Hippocampal formation (tissue), 2 donors: ENCODE data around the gene ZNF652.
"Not testable (repeated sequence)": the region's sequence is repeated elsewhere in the genome, so short reads cannot be mapped to it uniquely, and the experiment has no call there.

Experiments
- DNase-seq, 2 donors: peaks; one replicate each; lab custom pipeline; 2025; lab: John Stamatoyannopoulos, UW

The ZNF652 gene

DNA sequence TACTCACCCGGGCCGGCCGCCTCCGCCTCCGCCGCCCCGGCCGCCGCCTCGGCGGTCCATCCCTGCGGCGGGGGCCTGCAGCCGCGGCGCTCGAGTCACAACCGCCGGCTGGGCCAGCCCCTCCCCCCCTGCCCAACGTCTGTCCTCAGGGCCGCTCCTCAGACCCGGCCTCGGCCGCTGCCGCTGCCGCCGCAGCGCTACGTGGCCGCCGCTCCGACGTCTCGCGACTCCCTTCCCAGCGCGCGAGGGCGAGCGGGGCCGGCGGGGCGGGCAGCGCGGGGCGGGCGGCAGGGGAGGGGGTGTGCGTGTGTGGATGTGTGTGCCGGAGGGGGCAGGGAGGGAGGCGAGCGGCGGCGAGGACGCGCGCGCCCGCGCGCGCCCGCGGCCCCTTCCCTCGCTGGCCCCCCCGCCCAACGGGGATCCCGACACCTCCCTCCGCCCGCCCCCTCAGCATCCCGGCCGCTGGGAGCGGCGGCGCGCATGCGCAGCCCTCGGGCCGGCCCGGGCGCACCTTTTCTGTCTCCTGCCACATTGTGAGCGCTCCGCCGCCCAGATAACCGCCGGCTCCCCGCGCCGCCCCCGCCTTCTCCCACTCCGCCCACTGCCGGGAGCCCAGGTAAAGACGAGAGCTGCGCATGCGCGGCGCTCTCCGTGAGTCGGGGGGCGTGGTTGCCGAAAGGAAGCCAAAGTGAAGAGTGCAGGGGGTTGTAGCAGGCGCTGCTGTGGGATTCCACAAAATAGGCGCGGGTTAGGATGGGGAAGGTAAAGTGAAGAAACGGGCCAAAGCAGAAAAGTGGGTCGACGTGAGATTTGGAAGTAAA lies at the start of gene ZNF652:
ZNF652 (minus strand) TSS at position 349 of the 821 bp plus-strand sequence. CDS start 44,525 bp downstream, outside the sequence.
- DNase-seq: peak; percentile 87 to 90

DNA sequence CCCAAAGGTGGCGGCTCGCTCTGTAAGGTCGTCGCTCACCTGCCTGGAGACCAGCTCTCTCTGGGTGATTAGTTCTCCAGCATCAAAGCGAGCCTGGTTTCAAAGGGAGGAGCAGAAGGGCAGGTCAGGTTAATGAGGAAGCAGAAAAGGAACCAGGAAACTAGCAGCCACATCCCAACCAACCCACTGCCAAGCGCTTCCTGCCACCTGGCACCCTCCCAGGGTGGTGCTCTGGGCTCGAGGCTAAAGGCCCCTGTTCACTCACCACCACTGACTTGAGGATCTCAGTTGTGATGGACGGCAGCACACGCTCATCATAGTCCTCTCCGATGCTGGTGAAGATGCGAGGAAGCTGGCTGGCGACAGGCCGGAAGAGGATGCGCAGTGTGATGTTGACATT lies 47.0 kb upstream of the ZNF652 start:
- DNase-seq: no peak

DNA sequence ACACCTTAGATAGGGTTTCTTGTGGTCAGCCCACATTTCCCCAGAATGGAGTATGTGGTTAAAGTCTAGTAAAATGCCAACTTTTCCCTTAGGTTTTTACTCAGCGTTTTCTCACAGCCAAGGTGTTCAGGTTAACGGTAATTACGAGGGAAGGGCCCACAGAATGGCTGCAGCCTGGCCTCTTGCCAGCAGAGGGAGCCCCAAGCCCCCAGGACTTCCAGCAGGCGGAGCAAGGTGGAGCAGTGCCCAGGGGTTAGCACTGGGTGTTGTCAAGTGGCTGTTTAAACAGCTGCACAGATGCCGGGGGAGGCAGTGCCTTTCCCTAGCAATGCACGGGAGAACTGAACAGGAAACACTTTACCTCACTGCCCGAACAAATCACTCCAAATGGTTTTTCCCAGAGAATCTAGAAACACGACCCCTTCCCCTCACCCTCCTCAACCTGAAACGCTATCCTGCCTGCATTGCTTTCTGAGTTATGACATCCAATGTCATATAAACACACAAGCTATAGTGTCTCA lies 46.0 kb upstream of the ZNF652 start:
- peak; percentile 31 to 33 for DNase-seq

DNA sequence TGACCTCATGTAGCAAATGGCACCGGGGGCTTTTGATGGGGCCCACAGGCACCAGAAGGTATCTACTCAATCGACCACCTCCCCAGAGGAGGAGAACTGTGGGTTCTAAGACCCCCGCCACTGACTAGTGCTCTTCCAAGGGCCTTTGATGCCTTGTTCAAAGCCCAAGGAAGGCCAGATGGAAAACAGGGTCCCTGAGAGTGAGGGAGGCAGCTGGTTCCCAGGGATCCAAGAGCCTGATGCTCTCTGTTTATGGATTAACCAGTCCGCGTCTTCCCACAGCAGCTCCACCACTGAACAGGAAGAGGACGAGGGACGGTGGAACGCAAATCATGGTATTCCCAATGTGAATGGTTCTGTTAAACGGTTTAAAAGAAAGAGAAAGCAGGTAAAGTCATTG lies 45.0 kb upstream of the ZNF652 start:
- DNase-seq: no peak

DNA sequence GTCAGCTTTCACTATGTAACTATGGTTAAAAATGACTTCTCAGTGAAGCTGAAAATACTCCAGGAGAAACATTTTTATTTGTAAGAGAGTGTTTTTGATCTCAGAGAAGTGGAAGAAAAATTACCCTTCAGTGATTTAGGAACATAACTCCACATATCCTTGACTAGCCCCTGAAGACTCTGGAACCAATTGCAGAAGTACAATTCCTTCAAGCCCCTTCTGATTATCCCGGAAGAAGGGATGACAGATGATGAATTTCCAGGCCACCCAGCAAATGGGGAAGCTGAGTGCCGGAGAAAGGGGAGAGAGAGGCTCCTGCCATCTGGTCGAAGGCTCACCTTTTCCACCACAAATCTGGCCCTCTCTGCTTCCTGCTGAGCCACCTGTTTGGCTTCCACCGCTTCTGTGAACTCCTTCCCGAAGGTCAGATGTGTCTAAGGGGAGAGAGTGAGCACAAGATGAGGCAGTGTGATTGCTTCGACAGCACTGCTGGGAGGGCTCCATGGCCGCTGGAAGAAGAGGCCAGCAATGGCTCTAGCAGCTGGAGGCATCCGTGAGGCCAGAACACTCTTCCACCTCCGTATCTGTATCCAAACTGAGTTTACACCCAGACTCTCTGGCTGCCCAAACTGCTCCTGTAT lies 44.5 kb upstream of the ZNF652 start:
- DNase-seq: no peak

DNA sequence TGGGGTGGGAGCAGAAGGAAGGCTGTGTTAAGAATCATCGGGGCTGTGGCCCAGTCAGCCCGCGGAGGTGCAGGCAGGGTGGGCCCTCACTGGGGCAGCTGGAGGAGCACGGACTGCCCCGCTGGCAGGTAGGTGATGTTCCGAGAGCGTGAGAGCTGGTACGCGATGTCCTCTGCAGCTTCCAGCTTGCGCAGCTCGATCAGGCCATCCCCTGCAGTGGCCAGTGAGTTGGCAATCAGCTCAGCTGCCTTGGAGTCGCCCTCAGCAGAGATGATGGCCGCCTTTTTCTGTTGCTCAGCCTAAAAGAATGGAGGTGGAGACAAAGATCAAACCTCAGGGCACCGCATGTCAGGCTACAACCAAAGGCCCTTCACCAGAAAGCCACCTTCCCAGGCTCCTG lies 42.9 kb upstream of the ZNF652 start:
- DNase-seq: no peak

DNA sequence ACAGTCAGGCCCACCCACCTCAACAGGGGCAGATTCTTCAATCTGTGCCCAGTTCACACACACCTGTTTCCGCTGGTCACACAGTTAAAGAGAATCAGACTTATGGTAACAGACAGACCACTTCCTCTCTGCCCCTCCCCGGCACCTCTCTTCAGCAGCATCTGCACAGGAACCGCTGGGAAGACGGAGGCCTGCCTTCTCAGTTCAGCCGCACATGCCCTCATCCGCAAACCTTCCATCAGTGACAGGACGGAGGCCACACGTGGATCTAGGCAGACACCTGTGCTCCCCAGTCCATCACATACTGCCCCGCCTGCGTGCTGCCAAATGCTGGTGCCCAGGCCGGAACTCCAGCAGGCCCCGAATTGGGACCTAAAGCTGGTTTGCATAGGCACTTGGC lies 42.3 kb upstream of the ZNF652 start:
- DNase-seq: no peak

DNA sequence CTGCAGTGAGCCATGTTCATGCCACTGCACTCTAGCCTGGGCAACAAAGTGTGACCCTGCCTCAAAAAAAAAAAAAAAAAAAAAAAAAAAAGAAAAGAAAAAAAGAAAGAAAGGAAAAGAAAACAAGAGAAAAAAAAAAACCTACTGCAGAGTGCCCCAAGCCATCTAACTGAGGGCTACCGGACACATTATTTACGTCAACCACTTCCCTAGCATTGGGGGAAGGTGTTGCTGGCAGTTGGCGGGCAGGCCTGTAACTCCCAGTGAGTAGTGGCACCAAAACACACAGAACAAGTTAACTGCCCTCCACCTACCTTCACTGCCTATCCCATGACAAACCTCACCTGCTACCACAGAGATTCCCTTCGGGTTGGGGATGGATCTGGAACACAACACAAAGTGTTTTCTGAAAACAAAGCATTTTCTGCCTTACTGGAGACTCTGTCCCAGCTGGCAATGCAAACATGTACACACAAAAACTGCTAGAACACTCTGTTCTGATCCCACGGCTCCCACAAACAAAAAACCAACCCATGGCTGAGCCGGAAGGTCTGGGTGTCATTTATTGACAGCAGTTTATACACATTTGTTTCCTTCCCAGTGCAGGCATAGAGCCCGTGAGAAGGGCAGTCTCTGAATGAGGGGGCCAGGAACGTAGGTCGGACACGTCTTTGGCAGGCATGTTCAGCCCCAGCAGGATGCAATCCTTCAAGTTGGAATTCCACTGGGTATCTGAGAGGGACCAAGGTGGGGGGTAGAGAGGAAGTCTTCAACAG lies 41.7 kb upstream of the ZNF652 start:
- DNase-seq: peak; percentile 18 to 38

DNA sequence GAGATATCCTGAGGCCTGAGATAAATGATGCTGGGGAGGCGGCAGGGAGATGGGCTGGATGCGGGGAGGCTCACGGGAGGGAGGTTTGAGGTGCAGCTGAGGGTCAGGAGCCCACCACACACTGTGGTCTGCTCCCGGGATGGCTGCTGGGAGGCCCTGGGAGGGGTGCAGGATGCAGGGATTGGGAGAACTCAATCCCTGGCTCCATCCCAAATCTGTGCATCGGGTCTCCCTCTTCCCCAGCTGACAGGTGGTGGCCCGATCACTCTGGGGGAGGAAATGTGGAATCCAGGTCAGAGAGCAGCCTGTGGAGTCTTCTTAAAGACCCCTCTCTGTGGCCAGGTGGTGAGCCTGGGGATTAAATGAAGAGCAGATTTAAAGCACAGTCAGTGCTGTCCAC lies 40.7 kb upstream of the ZNF652 start:
- no peak for DNase-seq

DNA sequence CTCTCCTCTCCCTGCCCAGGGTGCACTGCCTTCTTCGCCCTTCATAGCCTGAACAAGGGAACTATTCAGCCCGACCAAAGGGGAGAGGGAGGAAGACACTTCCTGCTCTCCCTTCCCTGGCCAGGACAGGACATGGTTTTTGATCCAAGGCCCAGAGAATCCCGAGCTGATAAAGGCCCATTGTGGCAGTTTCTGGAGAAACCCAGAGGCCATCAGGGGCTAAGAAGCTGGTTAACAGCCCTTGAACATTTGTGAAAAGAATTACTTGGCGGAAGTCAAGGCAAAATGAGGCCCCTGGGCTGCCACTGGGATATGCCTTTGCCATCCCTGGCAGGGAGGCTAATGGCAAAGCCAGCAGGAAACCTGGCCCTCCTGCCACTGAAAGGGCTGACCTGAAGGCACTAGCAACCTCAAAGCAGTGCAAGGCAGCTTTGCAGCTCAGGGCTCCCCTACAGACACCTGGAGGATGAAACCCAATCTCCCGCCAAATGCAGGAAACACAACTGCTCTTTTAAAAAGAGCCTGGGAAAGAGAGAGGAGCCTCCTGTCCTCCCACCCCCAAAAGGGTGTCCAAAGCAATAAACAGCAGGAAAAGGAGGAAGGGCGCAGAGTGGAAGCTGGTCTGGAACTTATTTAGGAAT lies 40.0 kb upstream of the ZNF652 start:
- DNase-seq: peak; percentile 46 to 55

DNA sequence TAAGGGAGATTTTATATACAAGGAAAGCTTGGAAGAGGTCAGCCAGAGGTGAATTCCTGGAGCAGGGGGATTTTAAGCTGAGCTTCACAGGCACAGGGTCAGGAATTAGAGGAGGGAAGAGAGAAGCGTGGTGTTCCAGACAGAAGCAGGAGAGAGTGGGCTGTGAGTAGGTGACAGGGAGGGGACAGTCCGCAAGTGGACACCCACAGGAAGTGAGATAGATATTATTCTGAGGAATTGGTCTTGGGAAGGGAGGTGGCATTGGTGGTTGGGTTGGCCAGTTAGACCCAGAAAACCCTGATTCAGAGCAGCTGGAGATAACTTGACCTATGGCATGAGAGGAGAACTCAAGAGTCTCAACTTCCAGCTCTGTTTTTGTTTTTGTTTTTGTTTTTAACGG lies 37.9 kb upstream of the ZNF652 start:
- no peak for DNase-seq

DNA sequence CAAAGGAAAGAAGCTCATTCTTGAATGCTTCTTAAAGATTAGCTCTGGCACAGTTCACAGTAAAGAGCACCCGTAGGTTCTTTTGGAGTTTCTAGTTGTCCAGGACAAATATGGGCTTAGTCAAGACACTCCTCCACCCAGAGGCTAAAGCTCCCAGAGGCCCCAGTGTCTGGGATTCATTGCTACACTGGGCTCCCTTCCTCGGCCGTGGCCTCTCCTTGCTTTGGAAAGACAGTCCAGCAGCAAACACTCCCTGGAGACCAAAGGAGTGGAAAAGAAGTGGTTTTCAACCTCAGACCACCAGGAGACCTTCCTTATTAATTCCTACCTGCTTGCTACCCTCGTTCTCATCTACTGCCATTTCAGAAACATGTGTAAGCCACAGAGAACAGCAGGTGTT lies 35.5 kb upstream of the ZNF652 start:
- DNase-seq: no peak

DNA sequence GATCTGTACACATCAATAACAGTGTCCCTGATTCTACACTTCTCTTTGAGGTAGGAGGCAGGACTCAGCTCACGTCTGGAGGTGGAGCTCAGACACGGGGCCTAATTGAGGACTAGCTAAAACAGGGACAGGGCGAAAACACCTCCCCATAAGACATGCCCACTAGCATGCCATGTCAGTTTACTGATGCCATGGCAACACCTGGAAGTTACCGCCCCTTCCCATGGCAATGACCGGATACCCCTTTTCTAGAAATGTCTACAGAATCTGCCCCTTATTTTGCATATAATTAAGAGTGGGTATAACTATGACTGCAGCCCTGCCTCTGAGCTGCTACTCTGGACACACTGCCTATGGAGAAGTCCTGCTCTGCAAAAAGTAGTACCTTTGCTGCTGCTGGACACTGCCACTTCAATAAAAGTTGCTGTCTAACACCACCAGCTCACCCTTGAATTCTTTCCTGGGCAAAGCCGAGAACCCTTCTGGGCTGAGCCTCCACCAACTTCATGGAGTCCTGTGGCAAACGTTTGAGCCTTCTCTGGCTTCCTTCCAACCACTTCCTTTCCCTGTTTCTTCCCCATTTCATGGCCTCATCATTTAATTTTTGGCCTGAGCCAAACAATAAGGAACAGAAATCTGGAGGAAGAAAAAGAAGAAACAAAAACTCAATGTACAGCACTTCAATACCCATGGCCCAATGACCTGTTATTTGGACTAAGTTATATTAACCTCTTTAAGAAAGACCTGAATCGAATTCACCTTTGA lies 31.6 kb upstream of the ZNF652 start:
- DNase-seq: no peak

DNA sequence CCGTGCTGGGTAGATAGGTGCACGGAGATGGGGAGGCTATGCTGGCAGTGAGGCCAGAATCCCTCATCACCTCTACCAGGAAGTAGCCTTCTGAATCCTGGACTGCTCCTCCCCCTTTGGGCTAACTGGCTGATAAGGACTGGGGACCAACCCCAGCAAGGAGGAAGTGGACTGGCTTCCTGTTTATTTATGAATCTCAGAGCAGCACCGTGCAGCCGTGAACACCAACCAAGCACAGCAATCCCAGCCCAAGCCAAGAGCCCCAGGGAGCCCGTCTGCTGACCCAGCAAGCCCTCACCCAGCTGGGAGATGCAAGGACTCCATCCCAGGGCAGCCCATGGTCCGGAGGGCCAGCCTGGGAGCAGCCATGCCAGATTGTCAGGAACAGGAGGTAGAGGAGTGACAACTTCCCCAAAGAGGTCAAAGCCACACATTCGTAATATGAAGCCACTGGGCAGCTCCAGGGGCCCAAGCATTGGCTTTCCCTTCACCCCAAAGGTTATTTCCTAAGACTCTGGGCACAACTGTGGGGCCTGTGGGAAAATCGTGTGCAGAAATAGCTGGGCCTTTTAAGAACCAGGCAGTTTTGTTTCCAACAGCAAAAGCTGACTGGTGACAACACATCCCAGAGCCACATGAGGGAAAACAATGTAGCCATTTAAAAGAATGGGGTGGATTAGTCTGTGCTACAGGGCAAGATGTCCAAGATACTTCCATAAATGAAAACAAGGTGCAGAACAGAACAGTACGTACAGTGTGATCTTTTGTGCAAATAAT lies 28.7 kb upstream of the ZNF652 start:
- DNase-seq: peak; percentile 73 to 78

DNA sequence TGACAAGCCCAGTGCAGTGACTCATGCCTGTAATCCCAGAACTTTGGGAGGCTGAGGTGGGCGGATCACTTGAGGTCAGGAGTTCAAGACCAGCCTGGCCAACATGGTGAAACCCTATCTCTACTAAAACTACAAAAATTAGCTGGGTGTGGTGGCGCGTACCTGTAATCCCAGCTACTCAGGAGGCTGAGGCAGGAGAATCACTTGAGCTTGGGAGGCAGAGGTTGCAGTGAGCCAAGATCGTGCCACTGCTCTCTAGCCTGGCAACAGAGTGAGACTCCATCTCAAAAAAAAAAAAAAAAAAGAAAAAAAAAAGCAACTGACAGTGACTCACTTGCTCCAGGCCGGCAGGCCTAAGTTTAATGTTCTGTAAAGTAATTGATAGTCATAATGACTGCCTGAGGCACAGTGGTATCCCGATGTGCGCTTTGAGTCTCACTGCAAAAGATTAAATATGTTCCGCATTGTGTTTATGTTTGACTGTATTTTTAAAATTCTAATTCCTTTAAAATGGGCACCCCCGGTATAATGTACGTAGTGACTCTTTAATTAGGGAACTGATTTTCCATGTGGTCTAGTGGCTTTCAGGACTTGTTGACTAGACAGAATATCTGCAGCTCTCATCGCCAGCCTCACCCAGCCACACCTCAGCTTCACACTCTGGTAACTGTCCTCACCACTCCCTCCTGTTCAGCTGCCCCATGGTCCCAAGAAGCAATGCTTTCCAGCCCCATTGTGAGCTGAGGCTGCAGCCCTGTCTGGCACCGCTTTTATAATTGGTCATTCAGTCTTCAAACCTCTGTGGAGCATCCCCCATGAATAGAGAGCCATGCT lies 27.7 kb upstream of the ZNF652 start:
- DNase-seq: not testable (repeated sequence)

DNA sequence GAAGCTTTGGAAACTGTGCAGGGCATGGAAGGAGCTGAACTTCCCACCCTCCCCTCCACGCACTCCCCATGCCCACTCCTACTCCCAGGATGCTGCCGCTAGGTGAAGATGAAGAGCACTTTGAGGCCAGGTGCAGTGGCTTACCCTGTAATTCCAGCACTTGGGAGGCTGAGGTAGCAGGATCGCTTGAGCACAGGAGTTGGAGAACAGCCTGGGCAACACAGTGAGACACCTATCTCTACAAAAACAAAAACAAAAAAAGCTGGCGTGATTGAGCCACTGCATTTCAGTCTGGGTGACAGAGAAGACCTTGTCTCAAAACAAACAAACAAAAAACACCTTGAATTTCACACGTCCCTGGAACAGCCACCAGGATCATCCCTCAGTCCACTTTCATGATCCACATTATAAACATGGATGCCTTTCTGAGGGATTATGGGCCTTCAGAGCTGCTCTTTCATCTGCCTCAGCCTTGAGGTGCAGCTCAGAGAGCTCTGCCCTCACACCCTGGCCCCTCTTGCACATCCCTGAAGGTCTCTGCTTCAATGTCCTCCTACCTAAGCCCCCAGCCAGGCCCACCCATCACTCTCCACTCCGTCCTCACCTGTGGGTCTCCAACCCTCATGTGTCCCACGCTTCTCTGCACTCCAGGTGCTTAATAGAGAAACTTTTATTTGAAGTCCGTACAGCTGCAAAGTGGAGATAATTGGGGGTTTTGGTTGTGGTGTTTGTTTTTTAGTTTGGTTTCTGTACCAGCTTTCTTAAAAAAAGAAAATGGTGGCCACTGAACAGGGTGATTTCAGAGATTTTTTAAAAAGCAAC lies 26.9 kb upstream of the ZNF652 start:
- no peak for DNase-seq

DNA sequence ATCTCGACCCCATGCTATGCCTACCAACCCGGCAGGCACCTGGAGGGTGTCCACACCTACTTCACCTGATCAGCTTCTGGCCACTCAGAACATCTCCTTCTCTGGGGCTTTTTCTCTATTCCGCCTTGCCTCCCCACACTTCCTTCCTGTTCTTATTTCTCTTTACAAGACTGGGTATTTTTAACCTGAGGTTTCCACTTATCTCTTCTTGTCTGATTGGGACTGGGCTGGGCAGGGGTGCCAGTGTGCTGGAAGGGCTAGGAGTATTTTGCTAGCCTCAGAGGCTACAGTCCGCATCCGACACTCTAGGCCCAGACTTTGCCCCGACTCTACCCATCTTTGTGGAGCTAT lies 26.2 kb upstream of the ZNF652 start:
- DNase-seq: peak in 1 of 2 donors; percentile 11

DNA sequence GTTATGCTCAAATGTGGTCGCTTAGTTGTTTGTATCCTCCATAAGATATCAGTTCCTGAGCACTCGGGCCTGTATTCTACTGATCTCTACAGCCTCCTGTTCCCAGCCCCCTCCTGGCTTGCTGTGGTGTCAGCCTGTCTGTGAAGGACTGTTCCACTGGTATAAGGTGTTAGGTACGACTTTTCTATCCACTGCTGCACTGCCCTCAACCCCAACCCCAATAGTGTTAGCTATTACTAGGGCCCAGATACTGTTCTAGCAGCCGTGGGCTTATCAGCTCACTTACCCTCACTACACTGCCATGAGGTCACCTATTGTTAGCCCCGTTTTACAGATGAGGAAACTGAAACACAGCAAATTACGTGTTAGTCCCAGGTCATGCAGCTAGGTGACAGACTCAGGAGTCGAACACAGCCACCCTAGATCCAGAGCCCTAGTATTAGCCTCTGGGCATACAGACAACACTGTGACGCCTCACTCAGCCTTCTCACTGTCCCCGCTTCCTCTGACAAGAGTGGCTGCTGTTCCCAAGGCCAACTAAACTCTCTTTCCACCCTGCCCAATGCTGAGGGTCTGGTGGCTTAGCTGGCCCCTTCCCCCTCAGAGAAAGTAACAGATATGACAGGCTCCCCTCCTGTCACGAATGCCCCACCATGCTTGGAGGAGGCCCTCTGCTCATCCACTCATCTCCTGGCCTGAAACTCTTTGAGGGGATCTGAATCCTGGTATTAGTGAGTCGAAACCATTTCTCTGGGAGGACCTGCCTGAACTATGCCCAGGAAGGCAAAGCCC lies 25.6 kb upstream of the ZNF652 start:
- no peak for DNase-seq
